Cerebellar cortex (tissue), 1 donor: Measurements from ENCODE around the gene CFD.
"Not testable (repeated sequence)": the region's sequence is repeated elsewhere in the genome, so short reads cannot be mapped to it uniquely, and the experiment has no call there.

Experiments
- DNase-seq: peaks from one replicate; pipeline ENCODE4 v3.0.0-alpha.2; 2015; ENCODE audit warnings: low spot score

The CFD gene

DNA sequence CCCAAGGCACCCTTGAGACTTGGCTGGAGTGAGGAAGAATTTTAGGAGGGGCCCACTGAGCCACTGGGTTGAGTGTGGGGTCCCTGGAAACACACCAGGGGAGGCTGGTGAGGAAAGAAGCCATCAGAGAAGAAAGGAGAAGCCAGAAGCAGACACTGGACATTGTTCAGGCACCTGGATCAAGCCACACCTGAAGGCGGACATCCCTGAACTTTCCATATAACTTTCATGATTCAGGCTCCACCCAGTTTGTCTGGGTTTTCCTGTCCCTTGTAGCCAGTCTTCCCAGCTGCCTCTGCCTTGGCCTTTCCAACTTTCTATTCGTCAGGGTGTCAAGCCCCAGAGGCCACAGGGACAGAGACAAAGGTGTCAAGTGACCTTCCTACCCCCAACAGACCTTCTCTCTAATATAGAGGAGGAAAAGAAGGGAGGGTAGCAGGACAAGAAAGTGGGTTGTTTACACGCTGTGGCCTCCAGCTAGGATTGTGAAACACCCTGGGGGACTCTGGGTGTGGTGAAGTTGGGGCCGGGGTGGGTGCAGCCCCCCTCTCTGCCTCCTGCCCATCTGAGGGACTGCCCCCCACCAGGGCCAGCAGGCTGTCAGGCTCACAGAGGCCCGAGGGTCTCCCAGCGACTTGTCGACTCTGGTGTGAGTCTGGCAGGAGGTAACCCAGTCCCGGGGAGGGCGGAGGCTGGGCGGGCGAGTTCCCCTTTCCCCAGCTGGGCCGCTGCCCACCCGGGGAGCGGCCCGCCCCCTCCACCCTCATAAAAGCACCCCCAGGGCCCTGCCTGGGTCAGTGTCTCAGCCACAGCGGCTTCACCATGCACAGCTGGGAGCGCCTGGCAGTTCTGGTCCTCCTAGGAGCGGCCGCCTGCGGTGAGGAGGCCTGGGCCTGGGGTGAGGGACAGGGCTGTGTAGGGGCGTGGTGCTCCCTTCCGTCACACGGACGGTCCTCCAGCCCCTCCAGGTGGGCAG is at the start of gene CFD:
Gene CFD (plus strand): TSS at position 797 of the 976 bp plus-strand sequence. CDS start 26 bp downstream, at position 823.
- no peak for DNase-seq

DNA sequence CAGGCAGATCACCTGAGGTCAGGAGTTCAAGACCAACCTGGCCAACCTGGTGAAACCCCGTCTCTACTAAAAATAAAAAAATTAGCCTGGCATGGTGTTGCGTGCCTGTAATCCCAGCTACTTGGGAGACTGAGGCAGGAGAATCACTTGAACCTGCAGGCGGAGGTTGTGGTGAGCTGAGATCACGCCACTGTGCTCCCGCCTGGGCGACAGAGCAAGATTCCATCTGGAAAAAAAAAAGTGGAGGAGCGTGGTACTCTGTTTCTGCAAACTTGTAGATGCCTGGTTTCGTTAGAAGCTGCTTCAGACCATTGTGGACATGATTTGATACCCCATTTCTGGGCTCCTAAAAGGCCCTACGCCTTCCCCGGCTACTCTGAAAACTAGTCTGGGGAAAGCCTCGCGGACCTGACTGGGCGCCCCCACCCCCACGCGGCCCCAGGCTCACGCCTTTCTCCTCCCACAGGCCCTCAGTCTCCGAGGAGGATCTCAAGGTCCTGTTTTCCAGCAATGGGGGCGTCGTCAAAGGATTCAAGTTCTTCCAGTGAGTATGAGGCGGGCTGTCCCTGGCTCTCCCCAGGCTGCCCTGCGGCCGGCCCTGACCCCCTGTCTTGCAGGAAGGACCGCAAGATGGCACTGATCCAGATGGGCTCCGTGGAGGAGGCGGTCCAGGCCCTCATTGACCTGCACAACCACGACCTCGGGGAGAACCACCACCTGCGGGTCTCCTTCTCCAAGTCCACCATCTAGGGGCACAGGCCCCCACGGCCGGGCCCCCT is 49.2 kb upstream of the CFD start:
- no peak for DNase-seq

DNA sequence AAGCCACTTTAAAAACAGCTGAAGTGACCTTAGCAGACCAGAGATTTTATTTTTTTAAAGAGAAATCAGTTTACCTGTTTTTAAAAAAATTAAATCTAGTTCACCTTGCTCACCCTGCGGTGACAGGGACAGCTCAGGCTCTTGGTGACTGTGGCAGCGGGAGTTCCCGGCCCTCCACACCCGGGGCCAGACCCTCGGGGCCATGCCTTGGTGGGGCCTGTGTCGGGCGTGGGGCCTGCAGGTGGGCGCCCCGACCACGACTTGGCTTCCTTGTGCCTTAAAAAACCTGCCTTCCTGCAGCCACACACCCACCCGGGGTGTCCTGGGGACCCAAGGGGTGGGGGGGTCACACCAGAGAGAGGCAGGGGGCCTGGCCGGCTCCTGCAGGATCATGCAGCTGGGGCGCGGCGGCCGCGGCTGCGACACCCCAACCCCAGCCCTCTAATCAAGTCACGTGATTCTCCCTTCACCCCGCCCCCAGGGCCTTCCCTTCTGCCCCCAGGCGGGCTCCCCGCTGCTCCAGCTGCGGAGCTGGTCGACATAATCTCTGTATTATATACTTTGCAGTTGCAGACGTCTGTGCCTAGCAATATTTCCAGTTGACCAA is 48.5 kb upstream of the CFD start:
- DNase-seq, result no peak

DNA sequence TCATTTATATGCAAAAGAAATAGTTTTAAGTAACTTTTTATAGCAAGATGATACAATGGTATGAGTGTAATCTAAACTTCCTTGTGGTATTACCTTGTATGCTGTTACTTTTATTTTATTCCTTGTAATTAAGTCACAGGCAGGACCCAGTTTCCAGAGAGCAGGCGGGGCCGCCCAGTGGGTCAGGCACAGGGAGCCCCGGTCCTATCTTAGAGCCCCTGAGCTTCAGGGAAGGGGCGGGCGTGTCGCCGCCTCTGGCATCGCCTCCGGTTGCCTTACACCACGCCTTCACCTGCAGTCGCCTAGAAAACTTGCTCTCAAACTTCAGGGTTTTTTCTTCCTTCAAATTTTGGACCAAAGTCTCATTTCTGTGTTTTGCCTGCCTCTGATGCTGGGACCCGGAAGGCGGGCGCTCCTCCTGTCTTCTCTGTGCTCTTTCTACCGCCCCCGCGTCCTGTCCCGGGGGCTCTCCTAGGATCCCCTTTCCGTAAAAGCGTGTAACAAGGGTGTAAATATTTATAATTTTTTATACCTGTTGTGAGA is 47.9 kb upstream of the CFD start:
- DNase-seq, result no peak

DNA sequence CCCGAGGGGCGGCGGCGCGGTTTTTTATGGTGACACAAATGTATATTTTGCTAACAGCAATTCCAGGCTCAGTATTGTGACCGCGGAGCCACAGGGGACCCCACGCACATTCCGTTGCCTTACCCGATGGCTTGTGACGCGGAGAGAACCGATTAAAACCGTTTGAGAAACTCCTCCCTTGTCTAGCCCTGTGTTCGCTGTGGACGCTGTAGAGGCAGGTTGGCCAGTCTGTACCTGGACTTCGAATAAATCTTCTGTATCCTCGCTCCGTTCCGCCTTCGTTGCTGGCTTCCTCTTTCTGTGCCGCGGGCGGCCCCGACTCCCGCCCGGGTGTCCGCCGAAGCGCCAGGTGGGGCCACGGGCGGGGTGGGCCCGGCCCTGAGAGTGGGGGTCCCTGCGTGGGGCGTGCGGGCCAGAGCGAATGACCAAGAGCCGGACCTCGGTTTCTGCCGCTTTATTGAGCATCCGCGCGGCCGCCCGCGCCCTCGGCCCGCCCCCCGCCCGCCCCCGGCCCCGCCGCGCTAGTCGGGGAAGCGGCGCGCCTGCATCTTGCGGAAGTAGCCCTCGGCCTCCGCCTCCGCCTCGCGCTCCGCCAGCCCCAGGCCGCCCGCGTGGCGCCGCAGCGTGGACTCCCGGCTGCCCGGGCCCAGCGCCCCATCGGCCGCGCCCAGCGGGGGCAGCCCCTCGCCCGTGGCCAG is 47.3 kb upstream of the CFD start:
- DNase-seq, result no peak

DNA sequence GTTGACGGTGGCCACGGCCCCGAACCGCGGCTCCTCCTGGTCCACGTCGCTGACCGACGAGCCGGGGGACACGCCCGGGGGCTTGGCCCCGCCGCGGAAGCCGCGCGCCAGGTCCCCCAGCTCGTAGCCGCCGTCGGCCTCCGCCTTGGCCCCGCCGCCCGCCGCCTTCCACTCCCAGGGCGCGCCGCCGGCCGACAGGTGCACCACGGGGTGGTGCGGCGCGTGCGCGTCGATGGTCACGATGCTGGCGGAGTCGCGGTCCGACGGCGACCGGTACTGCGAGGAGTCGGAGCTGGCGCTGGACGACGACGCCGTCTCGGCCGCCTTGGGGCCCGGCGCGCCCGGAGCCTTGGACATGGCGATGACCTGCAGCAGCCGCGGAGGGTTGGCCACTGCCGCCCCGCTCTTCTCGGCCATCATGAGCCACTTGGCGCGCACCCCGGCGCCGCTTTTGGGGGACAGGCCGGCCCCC is 46.7 kb upstream of the CFD start:
- DNase-seq, result no peak

DNA sequence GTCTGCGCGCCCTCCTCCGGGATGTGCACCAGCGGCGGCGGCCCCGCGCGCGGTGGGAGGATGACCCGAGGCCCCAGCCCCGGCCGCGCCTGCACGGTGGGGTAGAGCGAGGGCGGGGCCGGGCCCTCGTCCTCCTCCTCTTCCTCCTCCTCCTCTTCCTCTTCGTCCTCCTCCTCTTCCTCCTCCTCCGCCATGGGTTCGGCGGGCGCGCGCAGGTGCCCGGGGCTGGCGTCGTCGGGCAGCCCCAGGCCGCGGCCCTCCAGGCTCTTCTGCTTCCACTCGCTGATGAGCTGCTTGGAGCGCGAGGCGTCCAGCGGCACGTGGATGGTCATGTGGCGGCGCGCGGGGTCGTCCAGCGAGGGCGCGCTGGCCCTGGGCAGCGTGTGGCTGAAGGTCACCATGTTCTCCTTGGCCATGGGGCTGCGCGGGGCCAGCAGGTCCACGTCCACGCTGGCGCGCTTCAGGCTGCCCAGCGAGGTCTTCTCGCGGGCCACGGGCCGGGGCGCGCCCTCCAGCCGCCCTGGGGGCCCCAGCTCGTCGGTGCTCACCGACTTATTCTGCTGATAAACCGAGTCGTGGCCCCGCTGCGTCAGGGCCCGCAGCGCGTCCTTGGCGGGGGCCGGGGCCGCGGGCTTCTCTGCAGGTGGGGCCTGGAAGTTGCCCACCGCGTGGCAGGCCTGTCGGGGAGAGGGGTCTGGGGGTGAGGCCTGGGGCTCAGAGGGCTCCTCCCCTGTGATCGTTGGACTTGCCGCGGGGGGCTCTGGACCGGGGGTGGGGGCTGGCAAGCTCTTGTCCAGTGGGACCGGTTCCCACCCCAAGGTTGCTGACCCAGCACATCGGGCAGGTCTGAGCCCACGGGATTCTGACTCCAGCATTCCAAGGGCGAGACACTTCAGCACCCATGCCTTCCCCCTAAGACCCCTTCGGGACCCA is 46.0 kb upstream of the CFD start:
- no peak for DNase-seq

DNA sequence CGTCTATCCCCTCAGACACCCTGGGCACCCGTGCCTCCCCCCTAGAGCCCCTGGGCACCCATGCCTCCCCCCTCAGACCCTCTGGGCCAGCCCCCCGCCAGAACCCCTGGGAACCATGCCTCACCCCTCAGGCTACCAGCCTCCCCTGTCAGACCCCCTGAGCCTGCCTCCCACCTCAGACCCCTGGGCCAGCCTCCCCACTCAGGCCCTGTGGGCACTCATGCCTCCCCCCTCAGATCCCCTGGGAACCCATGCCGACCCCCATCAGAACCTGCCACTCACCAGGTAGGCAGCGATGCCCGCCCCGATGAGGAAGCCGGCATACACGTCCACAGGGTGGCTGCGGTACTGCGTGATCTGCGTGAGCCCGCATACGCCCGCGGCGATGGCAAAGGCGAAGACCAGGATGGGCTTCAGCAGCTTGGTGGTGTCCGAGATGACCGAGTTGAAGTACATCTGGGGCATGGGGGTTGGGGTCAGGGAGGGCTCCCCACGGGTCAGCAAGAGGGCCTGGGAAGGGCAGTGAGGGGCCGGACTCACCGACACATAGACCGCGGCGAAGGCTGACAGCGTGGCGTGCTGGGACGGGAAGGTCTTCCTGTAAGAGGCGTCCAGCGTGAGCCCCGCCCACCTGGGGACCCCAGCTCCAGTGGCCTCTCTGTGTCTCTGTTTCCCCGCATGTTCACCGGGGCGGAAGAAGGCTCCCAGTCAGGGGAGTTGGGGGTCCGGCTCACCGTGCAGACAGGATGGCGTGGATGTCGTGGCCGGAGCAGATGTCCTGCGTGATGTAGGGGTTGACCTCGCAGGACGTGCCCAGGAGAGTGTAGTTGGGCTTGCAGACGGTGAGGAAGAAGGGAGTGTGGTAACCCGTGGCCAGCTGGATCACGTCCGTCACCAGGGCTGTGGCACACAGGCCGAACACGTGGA is 45.0 kb upstream of the CFD start:
- no peak for DNase-seq

DNA sequence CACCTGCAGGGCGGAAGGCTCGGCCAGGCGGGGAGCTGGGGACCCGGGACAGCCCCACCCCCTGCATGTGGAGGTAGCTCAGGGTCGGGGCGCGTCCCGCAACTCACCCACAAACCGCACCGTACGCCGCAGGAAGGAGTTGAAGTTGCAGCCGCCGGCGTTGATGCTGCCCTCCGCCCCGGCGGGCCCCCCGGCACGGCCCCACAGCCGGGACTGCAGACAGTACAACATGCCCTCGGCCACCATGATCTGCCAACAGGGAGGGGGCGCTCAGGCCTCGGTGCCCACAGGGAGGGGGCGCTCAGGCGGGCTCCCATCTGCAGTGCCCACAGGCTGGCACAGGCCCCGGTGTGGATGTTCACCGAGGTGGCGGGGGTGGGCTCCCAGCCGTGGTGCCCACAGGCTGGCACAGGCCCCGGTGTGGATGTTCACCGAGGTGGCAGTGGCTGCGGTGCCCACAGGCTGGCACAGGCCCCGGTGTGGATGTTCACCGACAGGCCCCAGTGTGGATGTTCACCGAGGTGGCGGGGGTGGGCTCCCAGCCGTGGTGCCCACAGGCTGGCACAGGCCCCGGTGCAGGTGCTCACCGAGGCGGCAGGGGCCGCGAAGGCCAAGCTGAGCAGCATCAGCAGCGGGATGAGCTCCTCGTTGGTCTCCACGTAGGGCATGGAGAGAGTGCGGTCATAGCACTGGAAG is 44.2 kb upstream of the CFD start:
- DNase-seq, result no peak

DNA sequence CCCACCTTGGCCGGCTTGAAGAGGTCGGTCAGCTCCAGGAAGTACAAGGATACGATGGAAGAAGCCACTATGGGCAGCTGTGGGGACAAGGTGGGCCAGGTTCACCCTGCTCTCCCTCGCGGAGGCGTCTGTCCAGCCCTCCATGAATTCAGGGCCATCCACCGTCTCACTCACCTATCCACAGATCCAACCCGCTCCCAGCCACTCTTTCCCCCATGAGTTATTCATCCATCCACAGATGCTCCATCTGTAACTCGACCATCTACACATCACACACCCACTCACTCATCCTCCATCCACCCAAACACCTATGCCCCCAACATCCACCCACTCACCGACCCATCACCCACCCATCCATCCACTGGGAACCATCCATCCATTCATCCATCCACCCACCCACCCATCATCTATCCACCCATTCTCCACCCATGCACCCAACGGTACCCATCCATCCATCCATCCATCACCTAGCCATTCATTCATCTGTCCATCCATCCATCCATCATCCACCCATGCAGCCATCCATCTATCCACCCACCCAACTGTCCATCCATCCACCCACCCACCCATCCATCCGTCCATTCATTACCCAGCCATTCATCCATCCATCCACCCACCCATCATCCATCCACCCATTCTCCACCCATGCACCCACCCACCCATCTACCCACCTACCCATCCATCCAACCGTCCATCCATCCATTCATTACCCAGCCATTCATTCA is 43.5 kb upstream of the CFD start:
- DNase-seq, result no peak

DNA sequence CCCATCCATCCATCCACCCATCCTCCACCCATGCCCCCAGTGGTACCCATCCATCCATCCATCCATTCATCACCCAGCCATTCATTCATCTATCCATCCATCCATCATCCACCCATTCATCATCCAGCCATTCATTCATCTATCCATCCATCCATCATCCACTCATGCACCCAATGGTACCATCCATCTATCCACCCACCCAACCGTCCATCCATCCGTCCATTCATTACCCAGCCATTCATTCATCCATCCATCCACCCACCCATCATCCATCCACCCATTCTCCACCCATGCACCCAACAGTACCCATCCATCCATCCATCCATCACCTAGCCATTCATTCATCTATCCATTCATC is 43.0 kb upstream of the CFD start:
- no peak for DNase-seq

DNA sequence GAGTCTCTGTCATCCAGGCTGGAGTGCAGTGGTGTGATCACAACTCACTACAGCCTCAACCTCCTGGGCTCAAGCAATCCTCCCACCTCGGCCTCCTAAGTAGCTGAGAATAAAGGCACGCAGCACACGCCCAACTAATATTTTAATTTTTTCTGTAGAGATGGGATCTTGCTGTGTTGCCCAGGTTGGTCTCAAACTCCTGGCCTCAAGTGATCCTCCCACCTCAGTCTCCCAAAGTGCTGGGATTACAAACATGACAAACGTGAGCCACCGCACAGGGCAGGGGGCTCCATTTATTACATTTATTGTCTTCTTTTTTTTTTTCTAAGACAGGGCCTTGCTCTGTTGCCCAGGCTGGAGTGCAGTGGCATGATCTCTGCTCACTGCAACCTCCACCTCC is 39.3 kb upstream of the CFD start:
- not testable (repeated sequence) for DNase-seq

DNA sequence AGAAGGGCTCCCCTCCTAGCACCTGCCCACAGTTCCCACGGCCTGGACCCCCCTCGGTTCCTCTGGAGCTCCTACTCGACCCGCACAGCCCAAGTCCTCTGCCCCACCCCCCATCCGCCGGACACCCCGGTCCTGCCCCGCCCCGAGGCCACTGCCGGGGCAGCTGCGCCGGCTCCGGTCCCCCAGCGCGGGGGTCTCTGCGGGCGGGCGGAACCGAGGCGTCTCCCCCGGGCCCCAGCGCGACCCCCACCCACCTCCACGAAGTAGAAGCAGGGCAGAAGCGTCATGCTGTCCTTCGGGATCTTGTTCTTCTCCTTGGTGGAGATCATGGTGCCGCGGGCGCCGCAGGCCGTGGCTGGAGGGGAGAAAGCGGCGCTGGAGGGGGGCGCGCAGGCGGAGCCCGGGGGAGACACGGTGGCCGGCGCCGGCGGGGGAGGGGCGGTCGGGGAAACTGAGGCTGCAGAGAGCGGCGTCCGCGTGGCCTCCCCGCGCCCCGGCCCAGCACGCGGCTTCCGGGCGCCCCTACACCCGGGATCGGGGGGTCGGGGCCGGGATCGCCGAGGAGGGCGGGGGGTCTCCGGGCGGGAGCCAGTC is 38.1 kb upstream of the CFD start:
- no peak for DNase-seq

DNA sequence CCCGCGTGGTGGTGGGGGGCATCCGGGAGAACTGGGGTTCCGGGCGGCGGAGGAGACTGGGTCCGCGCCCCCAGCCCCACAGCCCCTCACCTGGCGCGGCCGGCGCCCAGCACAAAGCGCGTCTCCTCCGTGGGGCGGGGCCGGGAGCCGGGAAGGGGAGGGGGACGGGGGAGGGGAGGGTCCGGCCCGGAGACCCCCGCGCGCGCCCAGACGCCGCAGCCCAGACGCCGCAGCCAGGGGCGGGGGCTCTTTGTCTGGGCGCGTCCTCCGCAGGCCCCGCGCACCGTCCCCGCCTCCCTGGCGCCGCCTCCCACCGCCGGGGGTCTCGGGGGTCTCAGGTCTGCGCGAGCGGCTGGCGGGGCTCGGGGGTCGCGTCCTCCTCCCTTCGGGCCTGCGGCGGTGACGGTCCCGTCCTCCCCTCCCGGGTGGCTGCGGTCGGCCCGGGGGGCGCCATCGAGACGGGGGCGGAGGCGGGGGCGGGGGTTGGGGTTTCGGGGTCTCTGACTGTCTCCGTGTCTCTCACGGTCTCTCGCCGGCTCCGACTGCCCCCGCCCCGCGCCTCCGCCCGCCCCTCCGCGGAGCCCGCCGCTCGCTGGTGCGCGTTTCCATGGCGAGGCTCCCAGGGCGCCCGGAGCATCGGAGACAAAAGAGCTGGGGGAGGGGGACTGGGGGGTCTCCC is 37.5 kb upstream of the CFD start, which contains the start of gene PLPPR3:
Gene PLPPR3 (minus strand): TSS at position 131 of the 679 bp plus-strand sequence. CDS start 396 bp downstream, outside the sequence.
- DNase-seq, result no peak

DNA sequence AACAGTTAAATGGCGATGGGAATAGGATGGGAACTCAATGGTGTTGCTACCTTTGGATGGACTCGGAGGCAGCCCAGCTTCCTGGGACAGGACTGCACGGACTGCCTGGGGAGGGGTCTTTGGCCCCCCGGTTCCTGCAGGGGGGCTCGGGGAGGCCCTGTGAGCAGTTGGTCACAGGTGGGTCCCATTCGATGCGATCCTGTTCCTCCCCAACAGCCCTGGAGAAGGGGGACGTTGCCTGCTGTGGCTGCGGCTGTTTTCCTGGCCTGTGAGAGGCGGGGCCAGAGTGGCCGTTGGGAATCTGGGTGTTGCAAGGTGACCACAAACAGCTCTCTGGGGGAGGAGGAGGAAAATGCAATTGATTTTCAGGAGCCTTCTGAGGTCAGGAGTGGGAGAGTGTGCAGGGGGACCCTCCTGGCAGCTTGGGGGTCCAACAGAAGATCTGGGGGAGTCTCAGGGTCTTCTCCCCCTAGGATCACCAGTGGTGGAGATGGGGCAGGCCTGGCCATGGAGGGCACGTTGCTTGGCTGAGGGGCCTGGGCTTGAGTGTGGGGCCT is 35.8 kb upstream of the CFD start:
- no peak for DNase-seq

DNA sequence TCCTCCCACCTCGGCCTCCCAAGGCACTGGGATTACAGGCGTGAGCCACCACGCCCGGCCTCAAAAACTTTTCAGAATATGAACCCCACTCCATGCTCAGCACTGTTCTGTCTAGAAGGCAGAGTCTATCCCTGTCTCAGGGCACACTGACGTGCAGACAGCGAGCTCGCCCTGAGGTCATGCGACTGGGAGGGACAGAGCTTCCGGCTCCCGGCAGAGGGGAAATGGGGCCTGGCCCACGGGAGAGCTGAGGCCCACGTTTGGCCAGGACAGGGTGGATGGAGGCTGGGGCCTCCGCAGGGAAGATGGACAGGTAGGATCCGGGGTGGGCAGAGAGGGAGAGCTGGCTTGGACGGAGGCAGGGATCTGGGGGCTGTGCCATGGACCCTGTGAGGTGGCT is 34.6 kb upstream of the CFD start:
- no peak for DNase-seq
